HL-60 (cell line): ENCODE results near the gene CDC42BPA.

ENCODE experiments used
- CTCF ChIP-seq: IDR thresholded peaks from one replicate; pipeline ENCODE4 v1.5.1; 2011; ENCODE audit warnings: low read length, control low read depth, inconsistent platforms; ENCODE audit not compliant: insufficient read depth
- GABPA ChIP-seq: IDR thresholded peaks from 2 replicates; pipeline ENCODE4 v1.6.1; 2012; ENCODE audit warnings: low read depth
- POLR2AphosphoS5 ChIP-seq: IDR thresholded peaks from 2 replicates; pipeline ENCODE4 v1.6.1; 2012; ENCODE audit warnings: low read depth
- REST ChIP-seq: IDR thresholded peaks from 2 replicates; pipeline ENCODE4 v1.6.1; 2012; ENCODE audit warnings: low read depth; ENCODE audit not compliant: insufficient replicate concordance
- SPI1 ChIP-seq: IDR thresholded peaks from 2 replicates; pipeline ENCODE4 v1.6.1; 2012; ENCODE audit warnings: low read depth, mild to moderate bottlenecking, borderline replicate concordance

GRCh38 chr1:227002531-227003049, 315.7 kb downstream of the CDC42BPA start:
- no peak for TF ChIP-seq CTCF
- no peak for TF ChIP-seq POLR2AphosphoS5
- no peak for TF ChIP-seq REST
- TF ChIP-seq GABPA, result no peak
- peak; percentile 90 for TF ChIP-seq SPI1
